Skin of body (tissue), 2 donors: ENCODE measurements around the gene USP31. TPM values are rescaled to one million over a fixed set of nuclear protein-coding genes. Genes with fewer than 3 reads are reported as not detected.

Experiments
- DNase-seq: peaks from one replicate; lab custom pipeline; 2025; lab: John Stamatoyannopoulos, UW
- total RNA-seq: library from RNA; depleted of rRNA; stranded (reverse); fragments of >200 nt; gene quantifications from one replicate; pipeline ENCODE4 v1.2.3, GENCODE V29; 2014

USP31 gene
- 18.3 TPM for total RNA-seq

DNA sequence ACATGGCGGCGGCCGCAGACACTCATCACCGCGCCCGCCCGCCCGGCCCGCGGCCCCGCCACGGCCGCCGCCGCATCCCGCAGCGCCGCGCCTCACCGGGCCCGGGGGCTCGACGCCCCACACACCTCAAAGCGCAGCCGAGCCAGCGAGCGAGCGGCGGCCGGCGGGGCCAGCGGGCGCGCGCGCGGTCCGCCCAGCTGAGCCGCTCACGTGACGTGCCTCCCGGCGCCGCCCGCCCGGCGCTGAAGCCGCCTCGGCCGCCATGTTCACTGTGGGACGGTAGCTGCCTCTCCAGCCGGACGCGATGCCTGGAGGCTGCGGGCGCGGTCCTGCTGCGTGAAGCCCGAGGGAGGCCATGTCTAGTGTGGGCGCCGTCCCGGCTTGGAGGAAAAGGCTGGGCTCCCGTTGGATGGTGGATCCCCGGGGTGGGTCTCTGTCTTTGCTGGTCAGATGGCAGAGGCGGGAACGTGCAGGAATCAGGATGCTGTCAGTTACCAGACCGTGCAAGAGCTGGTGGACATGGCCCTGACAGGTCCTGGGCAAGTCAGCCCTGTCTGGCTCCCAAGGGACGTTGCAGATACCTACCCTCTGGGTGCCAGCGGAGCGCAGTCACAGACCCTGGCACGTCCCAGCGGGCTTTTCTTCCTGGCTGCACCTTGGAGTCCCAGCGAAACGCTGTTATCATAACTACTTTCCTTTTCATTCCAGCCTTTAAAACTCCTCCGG lies at the start of gene USP31:
USP31 (minus strand) TSS at position 186 of the 726 bp plus-strand sequence; CDS start at position 4, 182 bp downstream.
- peak; percentile 93 for DNase-seq

- no peak for DNase-seq
These were observed 47.3 kb upstream of the USP31 start for GRCh38 chr16:23196539-23196938.

DNA sequence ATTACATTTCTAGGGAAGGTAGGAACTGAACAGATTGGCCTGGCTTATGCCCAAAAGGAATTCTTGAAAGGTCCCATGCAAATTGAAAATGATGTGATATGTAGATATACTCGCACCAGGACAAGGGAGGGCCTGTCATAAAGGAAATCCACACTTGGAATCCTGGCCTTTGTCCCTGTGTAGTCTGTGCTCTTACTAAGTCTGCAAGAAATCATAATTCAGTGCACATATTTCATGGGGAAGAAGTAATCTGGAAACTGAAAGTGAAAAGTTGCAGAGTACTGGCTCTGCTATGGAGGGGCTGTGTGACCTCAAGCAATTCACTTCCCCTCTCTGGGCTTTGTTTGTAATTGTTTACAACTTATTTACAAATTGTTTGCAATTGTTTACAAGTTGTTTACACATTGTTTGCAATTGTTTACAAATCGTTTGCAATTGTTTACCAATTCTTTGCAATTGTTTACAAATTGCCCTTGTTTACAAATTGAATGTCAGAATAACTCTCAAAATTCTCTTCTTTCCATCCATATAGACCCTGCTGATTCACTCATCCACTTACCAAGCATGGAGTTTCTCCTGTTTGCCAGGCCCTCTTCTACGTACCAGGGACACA lies 46.2 kb upstream of the USP31 start:
- no peak for DNase-seq

- no peak for DNase-seq
These were observed 45.4 kb upstream of the USP31 start for GRCh38 chr16:23194497-23195221.

GRCh38 chr16:23188911-23189310 lies 39.7 kb upstream of the USP31 start:
- DNase-seq, result no peak

DNA sequence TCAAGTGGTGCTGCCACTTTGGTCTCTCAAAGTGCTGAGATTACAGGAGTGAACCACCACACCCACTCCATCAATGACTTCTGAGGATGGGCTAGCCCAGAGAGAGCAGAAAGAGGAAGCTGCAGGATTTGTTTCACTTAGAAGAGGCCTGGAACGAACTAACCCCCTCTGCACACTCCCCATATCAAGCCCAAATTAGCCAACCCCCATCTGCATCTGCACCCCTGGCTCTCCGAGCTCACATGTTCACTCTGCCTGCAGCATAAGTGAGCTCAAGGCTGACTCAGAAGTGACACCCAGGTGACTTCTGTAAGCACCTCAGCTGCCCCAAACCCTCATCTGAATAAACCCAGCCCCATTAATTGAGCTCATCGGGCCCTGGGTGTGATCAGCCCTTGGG lies 38.1 kb upstream of the USP31 start:
- DNase-seq, result no peak

DNA sequence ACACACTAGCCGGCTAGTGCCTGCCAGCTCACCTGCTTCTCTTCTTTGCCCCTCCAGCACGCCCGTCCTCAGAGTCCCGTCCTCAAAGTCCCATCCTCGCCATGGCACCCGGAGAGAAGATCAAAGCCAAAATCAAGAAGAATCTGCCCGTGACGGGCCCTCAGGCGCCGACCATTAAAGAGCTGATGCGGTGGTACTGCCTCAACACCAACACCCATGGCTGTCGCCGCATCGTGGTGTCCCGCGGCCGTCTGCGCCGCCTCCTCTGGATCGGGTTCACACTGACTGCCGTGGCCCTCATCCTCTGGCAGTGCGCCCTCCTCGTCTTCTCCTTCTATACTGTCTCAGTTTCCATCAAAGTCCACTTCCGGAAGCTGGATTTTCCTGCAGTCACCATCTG lies 36.9 kb upstream of the USP31 start:
- DNase-seq, result no peak

GRCh38 chr16:23185656-23186055 lies 36.4 kb upstream of the USP31 start:
- DNase-seq, result no peak

DNA sequence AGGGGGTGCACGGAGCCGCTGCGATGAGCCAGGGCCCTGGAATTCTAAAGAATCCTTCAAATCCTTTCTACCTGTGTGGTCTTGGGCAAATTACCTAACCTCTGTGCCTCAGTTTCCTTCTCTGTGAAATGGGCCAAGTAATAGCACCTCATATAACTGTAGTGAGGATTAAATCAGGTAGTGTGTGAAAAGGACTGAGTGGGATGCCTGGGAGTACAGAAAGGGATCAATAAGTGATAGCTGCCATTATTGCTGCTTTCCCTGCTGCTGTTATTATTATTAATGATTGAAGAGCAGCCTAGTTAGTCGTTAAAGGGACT lies 34.3 kb upstream of the USP31 start:
- no peak for DNase-seq

- DNase-seq, result no peak
These were observed 33.7 kb upstream of the USP31 start, which contains the start of gene SCNN1G for GRCh38 chr16:23182679-23183542. Gene SCNN1G (plus strand): TSS chr16:23182745. CDS start chr16:23186272, 3,527 bp downstream.

DNA sequence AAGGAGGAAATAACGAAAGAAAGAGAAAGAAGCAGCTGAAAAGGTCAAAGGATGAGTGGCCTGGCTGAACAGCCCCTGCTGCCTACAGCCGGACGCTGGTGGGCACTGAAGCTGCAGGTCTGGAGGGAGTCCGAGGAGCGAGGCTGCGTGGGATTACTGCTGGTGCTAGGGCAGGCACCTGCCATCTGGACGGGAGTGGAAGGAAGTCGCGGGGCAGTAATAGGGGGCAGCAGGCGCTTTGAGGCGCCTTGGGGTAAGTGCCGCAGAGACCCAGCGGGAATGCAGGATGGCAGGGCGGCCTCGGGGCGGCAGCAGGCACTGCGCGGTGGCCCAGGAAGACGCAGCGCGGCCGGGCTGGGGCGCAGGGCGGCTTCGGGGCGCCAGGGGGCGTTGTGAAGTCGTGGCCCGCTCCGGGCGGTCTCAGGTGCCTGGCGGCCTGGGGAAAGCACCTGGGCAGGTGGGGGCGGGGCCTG lies 33.0 kb upstream of the USP31 start:
- peak; percentile 9 for DNase-seq

GRCh38 chr16:23181506-23181905 lies 32.3 kb upstream of the USP31 start:
- no peak for DNase-seq

DNA sequence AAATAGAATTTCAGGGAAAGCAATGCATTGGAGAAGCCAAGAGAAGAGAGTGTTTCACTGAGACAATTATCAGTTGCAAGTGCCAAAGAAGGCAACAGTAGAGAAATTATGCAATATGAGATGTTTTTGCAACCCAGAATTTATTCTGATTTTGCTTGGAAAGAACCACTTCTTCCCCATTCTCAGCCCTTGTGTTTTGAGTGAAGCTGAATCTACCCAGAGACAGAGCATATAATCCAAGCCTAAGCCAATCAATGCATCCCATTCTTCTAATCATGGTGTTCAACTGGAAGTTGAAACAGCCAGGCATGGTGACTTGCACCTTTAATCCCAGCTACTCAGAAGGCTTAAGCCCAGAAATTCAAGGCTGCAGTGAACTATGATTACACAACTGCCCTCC lies 26.4 kb upstream of the USP31 start:
- no peak for DNase-seq

DNA sequence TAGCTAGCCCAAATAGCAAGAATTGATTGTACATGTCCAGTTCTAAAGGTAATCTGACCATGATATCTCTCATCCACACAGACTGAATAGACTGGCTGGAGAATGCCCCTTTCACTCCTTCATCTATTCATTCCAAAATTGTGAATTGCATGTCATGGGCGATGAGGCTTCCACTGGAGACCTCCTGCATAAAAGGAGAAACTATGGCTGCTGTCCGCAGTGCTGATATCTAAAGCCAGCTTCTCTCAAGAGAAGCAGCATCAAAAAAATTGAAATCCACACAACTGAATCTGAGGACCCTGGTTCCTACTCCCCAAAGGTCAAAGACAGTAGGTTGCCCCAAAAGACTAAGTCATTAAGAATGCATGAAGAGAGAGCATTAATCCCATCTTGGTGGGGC lies 25.4 kb upstream of the USP31 start:
- no peak for DNase-seq

DNA sequence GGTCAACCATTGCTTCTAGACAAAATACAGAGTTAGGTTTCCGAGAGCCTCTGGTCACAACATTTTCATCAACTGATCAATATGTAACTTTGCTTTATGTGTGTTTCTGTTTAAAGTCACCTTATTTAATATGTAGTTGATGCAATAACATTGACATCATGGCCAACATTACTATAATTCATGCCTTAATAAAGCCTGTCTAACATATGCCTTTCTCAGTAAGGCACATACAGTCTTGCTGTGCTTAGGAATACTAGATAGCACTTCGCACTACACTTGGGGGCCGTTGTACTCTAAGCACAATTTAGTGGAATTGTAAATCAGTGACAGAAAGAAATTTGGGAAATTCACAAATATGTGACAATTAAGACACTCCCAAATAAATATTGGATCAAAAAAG lies 23.7 kb upstream of the USP31 start:
- DNase-seq, result no peak

DNA sequence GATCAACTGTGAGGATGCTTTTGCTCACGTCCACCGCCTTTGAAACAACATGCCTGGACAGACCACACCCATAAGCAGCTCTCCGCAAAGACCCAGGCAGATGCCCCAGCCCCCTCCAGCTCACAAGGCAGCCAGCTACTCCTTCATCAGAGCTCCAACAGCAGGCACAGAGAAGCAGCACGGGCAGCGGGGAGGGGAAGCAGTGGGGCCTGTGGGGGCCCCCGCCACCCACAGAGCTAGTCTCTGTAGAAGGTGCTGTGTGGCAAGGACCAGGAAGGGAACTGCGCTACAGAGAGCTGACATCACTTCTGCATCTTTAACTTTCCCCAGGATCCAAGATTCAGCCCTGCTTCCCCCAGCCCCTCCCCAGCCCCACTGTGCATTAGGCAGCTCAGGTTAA lies 23.3 kb upstream of the USP31 start:
- no peak for DNase-seq

DNA sequence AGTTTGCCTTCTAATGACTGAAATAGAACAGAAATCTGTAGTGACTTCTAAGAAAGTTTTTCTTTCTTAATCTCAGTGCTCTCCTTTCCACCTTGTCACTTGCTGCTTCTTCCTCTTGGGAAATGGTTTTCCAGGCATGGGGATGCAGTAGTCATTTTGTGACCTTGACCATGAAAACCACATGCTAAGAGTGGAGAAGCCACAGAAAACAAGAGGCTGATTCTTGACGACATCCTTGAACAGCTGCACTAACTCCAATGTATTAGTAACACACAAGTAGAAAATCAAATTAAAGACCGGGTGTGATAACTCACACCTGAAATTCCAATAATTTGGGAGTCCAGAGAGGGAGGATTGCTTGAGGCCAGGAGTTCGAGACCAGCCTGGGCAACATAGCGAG lies 15.5 kb upstream of the USP31 start:
- no peak for DNase-seq

- no peak for DNase-seq
These were observed 14.7 kb upstream of the USP31 start for GRCh38 chr16:23163921-23164320.

DNA sequence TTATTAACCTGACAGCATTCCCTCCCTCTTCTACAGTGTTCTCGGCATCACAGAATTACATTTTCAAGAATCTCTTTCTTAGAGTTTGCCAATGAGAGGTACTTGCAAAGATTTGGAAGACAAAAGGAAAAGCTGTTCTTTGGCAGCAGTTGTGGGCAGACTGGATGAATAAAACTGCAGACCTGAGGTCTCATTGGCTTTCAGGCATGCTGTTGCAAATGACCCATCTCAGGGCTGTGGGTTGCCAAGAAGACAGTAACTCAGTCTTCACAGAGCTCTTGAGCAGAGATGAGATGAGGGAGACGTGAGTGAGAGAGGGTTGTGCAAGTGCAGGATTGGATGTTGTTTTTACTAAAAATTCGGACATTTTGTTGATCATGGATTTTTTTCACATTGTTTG lies 11.3 kb upstream of the USP31 start:
- no peak for DNase-seq

DNA sequence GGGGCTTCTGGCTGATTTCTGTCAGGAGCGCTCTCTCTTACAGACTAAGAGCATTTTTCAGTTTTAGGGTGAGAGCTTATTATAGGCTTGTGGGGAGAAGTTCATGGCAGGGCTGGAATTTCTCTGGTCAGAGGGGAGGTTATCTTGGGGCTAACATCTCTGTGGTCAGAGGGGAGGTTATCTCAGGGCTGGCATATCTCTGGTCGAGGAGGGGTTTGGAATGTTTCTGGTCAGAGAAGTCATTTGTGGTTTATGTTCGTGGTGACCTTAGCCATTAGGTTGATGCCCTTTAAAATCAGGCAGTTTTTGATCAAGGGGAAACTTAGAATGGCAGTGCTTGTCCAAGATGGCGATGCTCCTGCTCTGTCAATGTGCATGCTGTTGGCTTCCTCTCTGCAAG lies 10.8 kb upstream of the USP31 start:
- DNase-seq, result no peak

GRCh38 chr16:23158114-23158513 lies 8.9 kb upstream of the USP31 start:
- DNase-seq, result no peak
